Stimulated activated CD8-positive, alpha-beta memory T cell treated with anti-CD3 and anti-CD28 coated beads, Interleukin-12 subunit alpha, Interleukin-12 subunit beta, amount 100 ng/mL, for 24 hours (primary cell): ENCODE measurements around the gene ERI3.
"Not testable (repeated sequence)": the region's sequence is repeated elsewhere in the genome, so short reads cannot be mapped to it uniquely, and the experiment has no call there.

ENCODE experiments used
- DNase-seq: peaks from one replicate; pipeline ENCODE4 v3.0.0-alpha.2; 2020; ENCODE audit errors: extremely low read depth

Gene ERI3

DNA sequence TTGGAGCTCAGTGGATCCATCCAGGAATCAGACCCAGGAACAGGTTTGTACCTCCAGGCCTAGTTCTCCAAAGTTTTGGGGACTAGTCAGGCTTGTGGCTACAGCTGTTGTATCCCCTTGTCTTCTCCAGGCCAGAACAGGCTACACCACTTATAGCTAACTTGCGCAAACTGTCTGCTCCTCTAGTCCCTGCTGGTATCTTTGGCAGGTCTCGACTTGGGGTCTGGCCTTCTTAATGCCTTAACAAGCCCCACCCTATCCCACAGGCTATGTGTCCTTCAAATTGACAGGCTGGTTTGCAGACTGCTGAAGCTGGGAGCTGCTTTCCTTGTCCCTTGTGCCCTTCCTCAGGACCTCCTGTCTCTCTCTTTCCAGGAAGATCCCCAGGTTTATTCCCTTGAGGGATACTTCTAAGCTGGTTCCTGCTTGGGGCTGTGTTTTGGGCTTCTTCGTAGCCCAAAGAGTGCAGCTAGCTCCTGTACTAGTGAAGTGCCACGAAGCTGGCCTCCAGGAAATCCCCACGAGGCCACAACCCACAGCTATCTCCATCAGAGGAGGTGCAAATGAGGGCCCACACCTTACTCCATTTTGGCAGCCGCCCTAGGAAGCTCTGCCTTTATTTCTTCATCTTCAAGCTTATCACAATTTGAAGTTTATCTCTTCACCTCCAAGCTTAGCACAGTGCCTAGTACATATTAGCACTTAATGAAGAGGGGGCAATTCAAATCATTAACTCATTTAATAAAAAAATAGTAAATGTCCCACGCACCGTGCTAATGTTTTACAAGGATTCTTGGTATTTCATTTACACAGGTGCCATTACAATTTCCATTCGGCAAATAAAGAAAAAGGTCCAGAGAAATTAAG lies 142.5 kb downstream of the ERI3 start:
- no peak for DNase-seq

DNA sequence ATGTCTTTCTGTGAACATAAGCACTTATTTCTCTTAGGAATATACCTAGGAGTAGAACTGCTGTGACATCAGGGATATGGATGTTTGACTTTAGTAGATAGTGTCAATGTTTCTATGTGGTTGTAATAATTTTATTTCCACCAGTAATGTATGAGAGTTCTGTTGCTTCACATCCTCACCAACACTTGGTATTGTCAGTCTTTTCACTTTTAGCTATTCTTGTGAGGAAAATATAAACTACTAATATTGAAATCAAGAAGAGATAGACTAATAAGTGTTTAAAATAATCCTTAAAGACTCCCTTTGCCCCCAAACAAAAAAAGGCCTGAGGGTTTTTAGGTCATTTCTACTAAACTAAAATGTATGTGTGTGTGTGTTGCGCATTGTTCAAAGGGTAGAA lies 144.5 kb downstream of the ERI3 start:
- no peak for DNase-seq

DNA sequence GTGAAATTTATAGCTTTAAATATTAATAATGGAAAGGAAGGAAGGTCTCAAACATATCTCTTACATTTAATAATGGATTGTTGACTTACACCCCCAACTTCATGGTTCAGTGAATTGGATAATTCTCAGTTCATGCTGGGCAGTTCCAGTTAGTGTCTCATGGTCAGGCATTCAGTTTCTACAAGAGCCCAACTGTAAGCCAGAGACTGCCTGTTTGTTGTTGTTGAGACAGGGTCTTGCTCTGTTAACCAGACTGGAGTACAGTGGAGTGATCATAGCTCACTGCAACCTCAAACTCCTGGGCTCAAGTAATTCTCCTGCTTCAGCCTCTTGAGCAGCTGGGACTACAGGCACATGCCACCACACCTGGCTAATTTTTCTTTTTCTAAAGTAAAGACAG lies 146.8 kb downstream of the ERI3 start:
- DNase-seq = no peak

DNA sequence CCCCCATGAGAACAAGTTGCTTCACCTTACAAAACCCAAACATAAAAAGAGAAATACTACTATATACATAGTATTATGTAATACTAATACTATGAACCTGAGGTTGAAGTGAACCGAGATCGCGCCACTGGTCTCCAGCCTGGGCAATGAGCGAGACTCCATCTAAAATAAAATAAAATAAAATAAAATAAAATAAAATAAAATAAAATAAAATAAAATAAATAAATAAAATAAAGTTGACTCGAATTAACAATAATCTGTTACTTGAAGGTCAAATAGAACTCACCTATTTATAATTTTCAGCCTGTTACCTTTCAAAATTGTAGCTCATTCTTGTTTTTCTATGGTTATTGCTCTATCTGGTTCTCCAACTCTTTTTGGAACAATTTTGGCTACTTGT lies 148.5 kb downstream of the ERI3 start:
- not testable (repeated sequence) for DNase-seq

DNA sequence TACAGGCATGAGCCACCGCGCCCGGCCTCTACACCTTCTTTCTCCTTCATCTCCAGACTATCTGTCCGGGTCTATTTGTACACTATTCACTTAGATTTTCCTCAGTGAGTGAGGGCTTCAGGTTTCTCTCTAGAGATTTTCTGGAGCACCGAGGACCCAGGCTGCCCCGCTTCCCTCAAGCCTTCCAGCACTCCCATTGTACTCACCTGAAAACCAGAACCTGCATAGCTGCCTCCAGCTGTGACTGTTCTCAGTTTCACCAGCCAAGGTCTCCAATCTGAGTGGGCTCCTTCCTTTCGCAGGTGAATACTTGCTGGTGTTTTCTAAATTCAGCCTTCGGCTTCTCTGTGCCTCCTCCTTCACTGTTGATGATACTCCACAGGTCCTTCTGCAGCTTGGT lies 154.7 kb downstream of the ERI3 start:
- DNase-seq = no peak

DNA sequence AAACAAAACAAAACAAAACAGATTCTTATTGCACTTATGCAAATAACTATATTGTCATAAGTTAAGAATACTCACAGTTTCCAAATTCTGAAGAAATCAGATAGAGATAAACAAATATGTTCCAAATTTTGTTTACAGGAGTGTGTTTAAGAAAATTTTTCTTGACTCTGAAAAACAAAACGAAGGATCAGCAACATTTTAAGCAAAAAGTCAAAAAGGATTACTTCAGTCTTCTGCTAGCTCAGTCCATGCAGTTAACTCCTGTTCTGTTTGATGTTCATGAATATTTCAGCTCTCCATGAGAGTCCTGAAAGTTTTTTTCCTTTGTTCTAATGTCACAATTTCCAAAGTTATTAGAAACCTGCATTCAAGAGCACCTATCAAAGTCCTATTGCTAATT lies 180.4 kb downstream of the ERI3 start:
- no peak for DNase-seq
